Subcutaneous abdominal adipose tissue (tissue), 5 donors: ENCODE results near the gene GLB1L3.

ENCODE experiments used
- H3K27ac ChIP-seq: one replicate; pipeline ENCODE4 v1.7.0; 2013; ENCODE audit warnings: low read depth, mild to moderate bottlenecking, inconsistent platforms, low read length, moderate library complexity
- H3K27me3 ChIP-seq, 5 donors: one replicate each; pipeline ENCODE4 v1.7.0; 2013; ENCODE audit warnings: low read length in 5 of 5, inconsistent platforms in 1 of 5; ENCODE audit not compliant: control insufficient read depth in 5 of 5, insufficient read depth in 4 of 5
- H3K36me3 ChIP-seq, 5 donors: one replicate each; pipeline ENCODE4 v1.7.0; 2013; ENCODE audit warnings: low read length in 5 of 5; ENCODE audit not compliant: control insufficient read depth in 5 of 5, insufficient read depth in 5 of 5
- H3K4me1 ChIP-seq, 5 donors: one replicate each; pipeline ENCODE4 v1.7.0; 2013; ENCODE audit warnings: low read length in 5 of 5, mild to moderate bottlenecking in 3 of 5, moderate library complexity in 1 of 5; ENCODE audit not compliant: control insufficient read depth in 5 of 5, insufficient read depth in 5 of 5
- H3K4me3 ChIP-seq, 5 donors: one replicate each; pipeline ENCODE4 v1.7.0; 2013; ENCODE audit warnings: low read length in 5 of 5, low read depth in 1 of 5
- H3K9ac ChIP-seq, 5 donors: one replicate each; pipeline ENCODE4 v1.7.0; 2013; ENCODE audit warnings: low read length in 5 of 5, mild to moderate bottlenecking in 4 of 5, moderate library complexity in 3 of 5
- H3K9me3 ChIP-seq, 5 donors: one replicate each; pipeline ENCODE4 v1.7.0; 2013; ENCODE audit warnings: low read length in 5 of 5; ENCODE audit not compliant: control insufficient read depth in 5 of 5
- donor health status: healthy.
- donor health status: healthy.
- donor health status: healthy.
- donor health status: healthy.
- donor health status: healthy.

The GLB1L3 gene

DNA sequence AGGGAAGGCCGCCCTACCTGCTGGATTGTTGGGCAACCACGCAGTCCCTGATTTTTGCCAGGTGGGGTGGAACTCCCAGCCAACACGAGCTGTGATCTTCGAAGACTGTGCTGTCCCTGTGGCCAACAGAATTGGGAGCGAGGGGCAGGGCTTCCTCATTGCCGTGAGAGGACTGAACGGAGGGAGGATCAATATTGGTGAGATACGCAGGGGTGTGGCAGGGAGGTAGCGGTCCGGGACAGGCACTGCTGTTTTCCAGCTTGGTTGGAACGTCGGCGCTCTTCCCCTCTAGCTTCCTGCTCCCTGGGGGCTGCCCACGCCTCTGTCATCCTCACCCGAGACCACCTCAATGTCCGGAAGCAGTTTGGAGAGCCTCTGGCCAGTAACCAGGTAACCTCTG is 15.2 kb upstream of the GLB1L3 start:
- H3K4me1 ChIP-seq, result no peaks in the 10 kb centered on the region
- H3K9ac ChIP-seq, result no peak overlapping the region
- no peaks in the 10 kb centered on the region for H3K27me3 ChIP-seq
- H3K36me3 ChIP-seq, result peaks cover 4 to 74% (median 64%) of the 10 kb centered on the region in 5 donors
- H3K4me3 ChIP-seq, result no peak overlapping the region
- no peaks in the 10 kb centered on the region for H3K9me3 ChIP-seq
- H3K27ac ChIP-seq, result no peak overlapping the region

GRCh38 chr11:134261626-134262488 is 14.3 kb upstream of the GLB1L3 start:
- Histone ChIP-seq H3K36me3 (peaks cover 4 to 69% (median 63%) of the 10 kb centered on the region in 5 donors), H3K27ac (no peak overlapping the region)

DNA sequence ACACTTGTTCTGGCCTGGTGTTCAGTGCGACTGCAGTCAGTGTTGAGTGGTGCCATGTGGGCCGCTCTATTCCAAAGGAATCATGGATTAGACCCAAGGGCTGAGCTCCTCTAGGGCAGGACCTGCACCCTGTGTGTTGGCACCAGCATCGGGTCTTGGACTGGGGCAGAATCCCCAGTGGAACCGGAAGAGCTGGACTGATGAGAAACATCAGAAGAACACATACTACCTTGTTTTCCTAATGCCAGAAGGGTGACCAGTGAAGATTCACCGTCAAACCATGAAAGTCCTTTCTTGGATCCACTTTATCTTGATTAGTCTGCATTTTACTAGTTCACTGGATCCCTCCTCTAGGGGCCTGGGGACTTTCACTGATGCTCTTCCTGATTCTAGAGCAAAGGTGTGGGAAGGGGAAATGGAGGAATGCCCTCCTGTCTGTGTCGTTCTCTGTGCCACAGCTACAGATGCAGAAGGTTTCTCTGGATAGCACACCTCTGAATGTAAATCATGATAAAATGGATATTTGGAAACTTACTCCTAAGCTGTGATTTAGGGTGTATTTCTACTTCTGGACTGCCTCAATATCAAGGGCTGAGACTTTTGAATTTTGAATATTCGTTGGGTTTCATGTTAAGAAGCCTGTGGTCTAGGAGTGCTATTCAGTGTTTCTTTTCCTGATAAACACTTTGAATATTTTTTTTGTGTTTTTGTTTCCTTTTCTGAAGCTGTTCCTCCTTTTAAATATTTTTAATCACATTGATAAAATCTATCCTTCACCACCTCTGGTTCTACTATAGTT is 11.0 kb upstream of the GLB1L3 start:
- no peaks in the 10 kb centered on the region for H3K9me3 ChIP-seq
- peaks cover 0 to 4% (median 0%) of the 10 kb centered on the region in 5 donors for H3K4me1 ChIP-seq
- peaks cover 4 to 46% (median 40%) of the 10 kb centered on the region in 5 donors for H3K36me3 ChIP-seq
- H3K27me3 ChIP-seq, result peaks cover 0 to 5% (median 3%) of the 10 kb centered on the region in 5 donors
- H3K4me3 ChIP-seq, result no peak overlapping the region
- no peak overlapping the region for H3K27ac ChIP-seq
- no peak overlapping the region for H3K9ac ChIP-seq

More at GRCh38 chr11:134261626-134262488, 14.3 kb upstream of the GLB1L3 start:
- peaks cover 0 to 4% (median 0%) of the 10 kb centered on the region in 5 donors for H3K4me1 ChIP-seq
- no peaks in the 10 kb centered on the region for H3K9me3 ChIP-seq
- H3K4me3 ChIP-seq, result no peak overlapping the region
- no peaks in the 10 kb centered on the region for H3K27me3 ChIP-seq
- H3K9ac ChIP-seq, result no peak overlapping the region

DNA sequence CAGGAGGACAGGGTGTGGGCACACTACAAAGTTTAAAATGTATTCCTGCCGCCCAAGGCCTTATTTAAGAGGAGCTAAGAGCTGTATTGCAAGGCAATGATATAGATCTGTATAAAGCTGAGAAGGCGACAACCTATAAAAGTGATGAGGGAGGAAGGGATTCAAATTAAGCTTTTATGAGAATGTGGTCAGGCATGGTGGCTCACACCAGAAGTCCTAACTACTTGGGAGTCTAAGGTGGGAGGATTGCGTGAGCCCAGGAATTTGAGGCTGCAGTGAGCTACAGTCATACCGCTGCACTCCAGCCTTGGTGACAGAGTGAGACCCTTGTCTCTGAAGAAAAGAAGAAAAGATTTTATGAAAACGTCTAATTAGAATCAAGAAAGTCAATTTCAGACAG is 9.7 kb upstream of the GLB1L3 start:
- peaks cover 0 to 4% (median 0%) of the 10 kb centered on the region in 5 donors for H3K4me1 ChIP-seq
- peaks cover 1 to 13% (median 8%) of the 10 kb centered on the region in 5 donors for H3K27me3 ChIP-seq
- H3K36me3 ChIP-seq, result peaks cover 0 to 34% (median 30%) of the 10 kb centered on the region in 5 donors
- no peak overlapping the region for H3K4me3 ChIP-seq
- no peak overlapping the region for H3K27ac ChIP-seq
- no peaks in the 10 kb centered on the region for H3K9me3 ChIP-seq
- no peak overlapping the region for H3K9ac ChIP-seq

- peaks cover 0 to 4% (median 0%) of the 10 kb centered on the region in 5 donors for H3K4me1 ChIP-seq
- no peak overlapping the region for H3K27ac ChIP-seq
- H3K4me3 ChIP-seq, result no peak overlapping the region
- peaks cover 0 to 30% (median 26%) of the 10 kb centered on the region in 5 donors for H3K36me3 ChIP-seq
- no peaks in the 10 kb centered on the region for H3K9me3 ChIP-seq
- H3K27me3 ChIP-seq, result peaks cover 5 to 17% (median 10%) of the 10 kb centered on the region in 5 donors
- no peak overlapping the region for H3K9ac ChIP-seq
These were observed 9.3 kb upstream of the GLB1L3 start for GRCh38 chr11:134266841-134267251.

GRCh38 chr11:134267461-134267860 is 8.7 kb upstream of the GLB1L3 start:
- Histone ChIP-seq H3K27ac (no peak overlapping the region), H3K9ac (no peak overlapping the region), H3K9me3 (no peaks in the 10 kb centered on the region)

GRCh38 chr11:134267966-134268365 is 8.2 kb upstream of the GLB1L3 start:
- Histone ChIP-seq H3K36me3 (peaks cover 0 to 19% (median 15%) of the 10 kb centered on the region in 5 donors), H3K27ac (no peak overlapping the region), H3K9ac (no peak overlapping the region), H3K9me3 (no peaks in the 10 kb centered on the region), H3K4me1 (peaks cover 0 to 4% (median 0%) of the 10 kb centered on the region in 5 donors), H3K4me3 (no peak overlapping the region), H3K27me3 (peaks cover 9 to 27% (median 14%) of the 10 kb centered on the region in 5 donors)

More at GRCh38 chr11:134267461-134267860, 8.7 kb upstream of the GLB1L3 start:
- H3K27me3 ChIP-seq, result peaks cover 5 to 22% (median 12%) of the 10 kb centered on the region in 5 donors
- H3K4me3 ChIP-seq, result no peak overlapping the region
- peaks cover 0 to 4% (median 0%) of the 10 kb centered on the region in 5 donors for H3K4me1 ChIP-seq
- H3K36me3 ChIP-seq, result peaks cover 0 to 24% (median 20%) of the 10 kb centered on the region in 5 donors

DNA sequence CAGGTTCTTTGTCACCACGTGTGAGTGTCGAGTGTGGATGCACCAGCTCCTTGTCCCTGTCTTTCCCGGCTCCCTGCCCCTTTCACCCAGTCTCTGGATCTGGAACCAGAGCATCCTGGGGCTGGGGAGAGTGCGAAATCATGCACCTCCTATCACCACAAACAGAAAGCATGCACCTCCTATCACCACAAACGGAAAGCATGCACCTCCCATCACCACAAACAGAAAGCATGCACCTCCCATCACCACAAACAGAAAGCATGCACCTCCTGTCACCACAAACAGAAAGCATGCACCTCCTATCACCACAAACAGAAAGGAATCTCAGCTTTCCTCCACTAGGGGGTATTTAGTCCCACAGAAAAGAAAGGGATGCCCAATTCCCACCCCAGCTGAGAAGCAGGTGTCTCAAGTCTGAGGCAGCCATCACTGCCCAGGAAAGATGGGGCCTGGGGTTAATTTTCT is 5.9 kb upstream of the GLB1L3 start:
- peaks cover 21 to 49% (median 31%) of the 10 kb centered on the region in 5 donors for H3K27me3 ChIP-seq

GRCh38 chr11:134271978-134272377 is 4.2 kb upstream of the GLB1L3 start:
- Histone ChIP-seq H3K9ac (no peak overlapping the region), H3K4me3 (no peak overlapping the region), H3K27me3 (peaks cover 36 to 65% (median 42%) of the 10 kb centered on the region in 5 donors), H3K9me3 (no peaks in the 10 kb centered on the region), H3K4me1 (peaks cover 3 to 16% (median 14%) of the 10 kb centered on the region in 5 donors), H3K36me3 (no peaks in the 10 kb centered on the region), H3K27ac (no peak overlapping the region)

More for the DNA sequence above, 5.9 kb upstream of the GLB1L3 start:
- Histone ChIP-seq H3K4me3 (no peak overlapping the region), H3K4me1 (peaks cover 0 to 4% (median 0%) of the 10 kb centered on the region in 5 donors), H3K36me3 (peaks cover 0 to 2% (median under 1%) of the 10 kb centered on the region in 5 donors), H3K9ac (no peak overlapping the region), H3K27ac (no peak overlapping the region), H3K9me3 (no peaks in the 10 kb centered on the region)
